Loucy (cell line): ENCODE results near the gene MAP3K6.

Experiments
- H2AFZ ChIP-seq: fragments of 200-600 bp; sonication (generic); 2 replicates; pipeline ENCODE4 v1.6.0; 2016; ENCODE audit warnings: antibody characterized with exemption, mild to moderate bottlenecking, low read length, moderate library complexity
- H3F3A ChIP-seq: fragments of 200-600 bp; 2 replicates; pipeline ENCODE4 v1.6.0; 2016; ENCODE audit warnings: antibody characterized with exemption, low read depth, mild to moderate bottlenecking
- H3K27me3 ChIP-seq: fragments of 200-600 bp; sonication (generic); 2 replicates; pipeline ENCODE4 v1.6.1; 2014; ENCODE audit warnings: low read length, mild to moderate bottlenecking; ENCODE audit not compliant: insufficient read depth, poor library complexity, severe bottlenecking
- H3K36me3 ChIP-seq: fragments of 200-600 bp; sonication (generic); 2 replicates; pipeline ENCODE4 v1.6.1; 2016; ENCODE audit warnings: low read length; ENCODE audit not compliant: insufficient read depth
- H3K4me1 ChIP-seq: fragments of 200-600 bp; sonication (generic); 2 replicates; pipeline ENCODE4 v1.5.1; 2014; ENCODE audit warnings: low read length, mild to moderate bottlenecking; ENCODE audit not compliant: insufficient read depth, poor library complexity, severe bottlenecking
- H3K4me2 ChIP-seq: fragments of 200-600 bp; sonication (generic); 2 replicates; pipeline ENCODE4 v1.6.0; 2014; ENCODE audit warnings: antibody characterized with exemption, low read length, low read depth, mild to moderate bottlenecking; ENCODE audit not compliant: poor library complexity, severe bottlenecking
- H3K4me3 ChIP-seq: fragments of 200-600 bp; sonication (generic); 2 replicates; pipeline ENCODE4 v1.5.1; 2014; ENCODE audit warnings: low read length, mild to moderate bottlenecking, mixed read lengths; ENCODE audit not compliant: poor library complexity, severe bottlenecking
- H3K79me2 ChIP-seq: fragments of 200-600 bp; sonication (generic); 2 replicates; pipeline ENCODE4 v1.6.1; 2014; ENCODE audit warnings: low read length; ENCODE audit not compliant: insufficient read depth
- H3K9ac ChIP-seq: fragments of 200-600 bp; sonication (generic); 2 replicates; pipeline ENCODE4 v1.6.0; 2014; ENCODE audit warnings: mild to moderate bottlenecking, low read depth, low read length, moderate library complexity; ENCODE audit not compliant: poor library complexity, severe bottlenecking
- H3K9me2 ChIP-seq: fragments of 200-600 bp; sonication (generic); replicated peaks from 2 replicates; pipeline ENCODE4 v1.6.1; 2016; ENCODE audit warnings: low read depth, low read length, mixed read lengths
- H3K9me3 ChIP-seq: fragments of 200-600 bp; sonication (generic); 2 replicates; pipeline ENCODE4 v1.6.1; 2014; ENCODE audit warnings: mild to moderate bottlenecking, antibody characterized with exemption, low read length, low read depth; ENCODE audit not compliant: insufficient read depth
- H4K20me1 ChIP-seq: fragments of 200-600 bp; sonication (generic); 2 replicates; pipeline ENCODE4 v1.6.0; 2014; ENCODE audit warnings: antibody characterized with exemption, low read length, mild to moderate bottlenecking; ENCODE audit not compliant: insufficient read depth, poor library complexity, severe bottlenecking
- EZH2phosphoT487 ChIP-seq: fragments of 200-600 bp; IDR thresholded peaks from 2 replicates; pipeline ENCODE4 v1.6.1; 2018; ENCODE audit warnings: antibody characterized with exemption, mild to moderate bottlenecking, moderate library complexity, borderline replicate concordance
- TF ChIP-seq, protein P1 (sequence below): fragments of 200-600 bp; sonication (generic); conservative IDR thresholded peaks from 2 replicates; pipeline ENCODE4 v1.5.1; 2014; ENCODE audit warnings: mild to moderate bottlenecking, antibody characterized with exemption, low read length

MAP3K6 gene

DNA sequence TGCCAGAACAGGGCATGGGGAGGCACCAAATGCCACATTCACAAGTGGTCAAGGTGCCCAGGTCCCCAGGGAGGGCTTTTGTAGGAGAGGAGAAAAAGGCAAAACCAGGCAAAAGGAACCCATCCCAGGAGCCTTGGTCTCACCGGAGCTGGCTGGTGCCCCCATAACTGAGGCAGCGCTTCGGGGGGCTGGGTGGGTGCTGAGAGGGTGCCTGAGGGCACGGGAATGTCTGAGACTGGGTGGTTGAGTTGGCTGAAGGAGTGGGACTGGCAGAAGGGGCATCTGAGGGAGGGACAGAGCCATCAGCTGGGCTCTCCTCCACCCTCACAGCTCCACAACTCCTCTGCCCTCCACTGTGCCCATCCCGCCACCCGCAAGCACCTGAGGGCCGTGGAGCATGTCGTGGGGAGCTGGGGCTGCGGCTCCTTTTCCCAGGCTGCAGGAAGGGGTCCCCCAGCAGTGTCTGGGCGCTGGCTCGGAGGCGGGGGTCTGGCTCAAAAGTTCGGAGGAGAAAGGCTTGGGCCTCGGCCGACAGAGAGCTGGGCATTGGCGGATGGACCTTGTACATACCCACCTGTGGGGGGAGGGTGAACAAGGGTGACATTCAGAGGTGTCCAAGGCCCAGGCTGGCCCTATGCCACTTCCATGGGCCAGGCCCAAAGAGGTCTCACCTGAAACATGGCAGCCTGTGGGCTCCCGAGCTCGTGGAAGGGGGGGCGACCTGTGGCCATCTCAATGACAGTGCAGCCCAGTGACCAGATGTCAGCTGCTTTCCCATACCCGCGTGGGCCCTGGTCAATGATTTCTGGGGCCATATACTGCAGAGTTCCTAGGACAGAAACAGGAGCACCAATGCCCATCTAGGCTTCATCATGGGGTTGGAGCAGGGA lies 8.5 kb downstream of the MAP3K6 start:
- H3K4me2 ChIP-seq = no peak overlapping the region
- no peak for TF ChIP-seq EZH2phosphoT487
- TF ChIP-seq, protein P1, sequence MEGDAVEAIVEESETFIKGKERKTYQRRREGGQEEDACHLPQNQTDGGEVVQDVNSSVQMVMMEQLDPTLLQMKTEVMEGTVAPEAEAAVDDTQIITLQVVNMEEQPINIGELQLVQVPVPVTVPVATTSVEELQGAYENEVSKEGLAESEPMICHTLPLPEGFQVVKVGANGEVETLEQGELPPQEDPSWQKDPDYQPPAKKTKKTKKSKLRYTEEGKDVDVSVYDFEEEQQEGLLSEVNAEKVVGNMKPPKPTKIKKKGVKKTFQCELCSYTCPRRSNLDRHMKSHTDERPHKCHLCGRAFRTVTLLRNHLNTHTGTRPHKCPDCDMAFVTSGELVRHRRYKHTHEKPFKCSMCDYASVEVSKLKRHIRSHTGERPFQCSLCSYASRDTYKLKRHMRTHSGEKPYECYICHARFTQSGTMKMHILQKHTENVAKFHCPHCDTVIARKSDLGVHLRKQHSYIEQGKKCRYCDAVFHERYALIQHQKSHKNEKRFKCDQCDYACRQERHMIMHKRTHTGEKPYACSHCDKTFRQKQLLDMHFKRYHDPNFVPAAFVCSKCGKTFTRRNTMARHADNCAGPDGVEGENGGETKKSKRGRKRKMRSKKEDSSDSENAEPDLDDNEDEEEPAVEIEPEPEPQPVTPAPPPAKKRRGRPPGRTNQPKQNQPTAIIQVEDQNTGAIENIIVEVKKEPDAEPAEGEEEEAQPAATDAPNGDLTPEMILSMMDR = no peak
- no peaks in the 10 kb centered on the region for H3K79me2 ChIP-seq
- no peaks in the 10 kb centered on the region for H3K36me3 ChIP-seq
- no peak overlapping the region for H3K4me3 ChIP-seq
- no peaks in the 10 kb centered on the region for H4K20me1 ChIP-seq
- H3K4me1 ChIP-seq = no peaks in the 10 kb centered on the region
- no peaks in the 10 kb centered on the region for H3K27me3 ChIP-seq
- no peaks in the 10 kb centered on the region for H3K9me2 ChIP-seq
- H3K9ac ChIP-seq = no peak overlapping the region
- no peak overlapping the region for H2AFZ ChIP-seq
- H3K9me3 ChIP-seq = no peaks in the 10 kb centered on the region
- no peaks in the 10 kb centered on the region for H3F3A ChIP-seq

DNA sequence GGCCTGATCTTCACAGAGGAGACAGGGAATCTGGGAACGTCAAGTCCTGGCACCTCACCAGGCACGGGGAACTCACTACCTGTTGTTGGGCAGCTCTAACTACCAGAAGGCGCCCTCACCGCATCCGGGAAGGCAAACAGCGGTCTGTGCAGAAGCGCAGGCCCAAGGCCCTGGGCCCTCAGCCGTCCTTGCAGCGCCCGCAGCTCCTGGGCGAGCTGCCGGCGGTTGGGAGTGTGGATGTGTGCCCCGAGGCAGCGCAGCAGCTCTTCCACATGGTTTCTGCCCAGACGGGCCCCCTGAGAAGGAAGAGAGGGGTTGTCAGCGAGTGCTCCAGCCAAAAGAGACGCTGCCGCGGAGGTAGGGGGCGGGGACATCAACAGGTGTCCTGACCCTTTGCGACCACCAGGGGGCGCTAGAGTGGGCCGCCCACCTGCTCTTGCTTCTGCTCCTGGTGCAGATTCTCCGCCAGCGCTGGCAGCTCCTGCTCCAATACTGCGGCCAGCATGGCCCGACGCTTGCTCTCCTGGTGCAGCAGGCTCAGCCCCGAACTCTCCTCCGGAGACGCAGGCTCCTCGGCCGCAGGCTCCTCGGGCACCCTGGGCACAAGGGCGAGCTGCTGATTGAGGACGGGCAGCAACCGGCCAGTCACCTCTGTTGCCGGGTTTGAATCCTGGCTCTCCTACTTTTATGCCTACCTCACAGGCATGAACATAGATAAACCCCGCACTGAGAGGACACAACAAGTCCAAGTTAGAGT lies 9.3 kb downstream of the MAP3K6 start:
- H3K79me2 ChIP-seq = no peaks in the 10 kb centered on the region
- H3K9me2 ChIP-seq = no peaks in the 10 kb centered on the region
- H3K9ac ChIP-seq = peak overlapping the region; percentile 64
- H3K4me3 ChIP-seq = peak overlapping the region; percentile 65
- H3K4me2 ChIP-seq = peak overlapping the region; percentile 67
- no peaks in the 10 kb centered on the region for H3K36me3 ChIP-seq
- TF ChIP-seq, protein P1 = peak; percentile 89
- no peak for TF ChIP-seq EZH2phosphoT487
- peak overlapping the region; percentile 77; the same call in 1 of the 2 replicates for H2AFZ ChIP-seq
- no peaks in the 10 kb centered on the region for H3K9me3 ChIP-seq
- no peaks in the 10 kb centered on the region for H3F3A ChIP-seq
- no peaks in the 10 kb centered on the region for H3K27me3 ChIP-seq
- no peaks in the 10 kb centered on the region for H3K4me1 ChIP-seq
- H4K20me1 ChIP-seq = no peaks in the 10 kb centered on the region

DNA sequence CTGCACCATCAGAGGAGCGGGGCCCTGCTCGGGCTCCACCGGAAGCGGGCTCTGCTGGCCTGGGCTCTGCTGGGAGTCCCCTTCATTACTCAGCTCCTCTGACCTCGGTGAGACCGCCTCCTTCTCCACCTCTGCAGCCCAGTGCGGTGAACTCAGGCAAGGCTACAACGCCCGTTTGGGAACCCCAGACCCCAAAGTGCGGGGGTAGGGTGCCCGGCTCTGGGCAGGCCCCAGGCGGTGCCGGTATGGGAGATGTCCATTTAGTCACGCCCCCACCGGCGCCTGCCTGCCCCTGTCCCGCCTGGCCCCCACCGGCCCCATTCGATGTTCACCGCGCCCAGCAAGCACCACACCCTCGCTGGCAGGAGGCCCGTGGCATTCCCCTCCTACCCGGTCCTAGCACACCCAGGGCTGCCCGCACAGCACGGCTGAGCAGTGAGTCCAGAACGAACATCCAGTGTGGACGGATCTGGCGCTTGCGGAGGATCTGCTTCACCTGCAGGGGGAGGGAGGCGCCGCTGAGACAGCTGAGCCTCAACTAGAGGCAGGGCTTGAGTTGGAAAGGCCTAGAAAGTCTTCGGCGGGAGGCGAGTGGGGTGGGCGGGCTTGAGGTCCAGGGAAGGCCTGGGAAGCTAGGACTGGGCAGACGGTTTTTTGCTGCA lies 10.0 kb downstream of the MAP3K6 start:
- Histone ChIP-seq H3K9me2 (no peaks in the 10 kb centered on the region), H3K9ac (peak overlapping the region; percentile 64), H3K36me3 (no peaks in the 10 kb centered on the region), H2AFZ (peak overlapping the region; percentile 77; the same call in 1 of the 2 replicates), H3K4me3 (peak overlapping the region; percentile 65), H3K27me3 (no peaks in the 10 kb centered on the region), H3F3A (no peaks in the 10 kb centered on the region), H3K4me1 (no peaks in the 10 kb centered on the region), H3K79me2 (no peaks in the 10 kb centered on the region), H3K4me2 (peak overlapping the region; percentile 67), H3K9me3 (no peaks in the 10 kb centered on the region), H4K20me1 (no peaks in the 10 kb centered on the region)
- no peak for TF ChIP-seq EZH2phosphoT487
- TF ChIP-seq, protein P1 = no peak
